Peyer's patch (tissue), 4 donors: ENCODE results near the gene CELF4.

Experiments used
- CTCF ChIP-seq, 6 experiments: fragments of 450-650 bp in 4 of 6; fragments of 200-600 bp in 2 of 6; sonication (generic) in 1 of 6; IDR thresholded peaks; one replicate each; pipeline ENCODE4 v1.5.1; 2017 to 2019; ENCODE audit warnings: antibody characterized with exemption in 6 of 6, mild to moderate bottlenecking in 3 of 6, moderate library complexity in 1 of 6
- POLR2A ChIP-seq, 2 donors: fragments of 450-650 bp; IDR thresholded peaks; one replicate each; pipeline ENCODE4 v1.5.1; 2017; ENCODE audit warnings: antibody characterized with exemption in 2 of 2, mild to moderate bottlenecking in 2 of 2, moderate library complexity in 2 of 2

GRCh38 chr18:37489011-37489410 lies 76.6 kb downstream of the CELF4 start:
- TF ChIP-seq CTCF (IDR thresholded peaks at IDR 0.05) (no peak), POLR2A (IDR thresholded peaks at IDR 0.05) (no peak)
